ENCODE results near the gene ANAPC2.
A peak's percentile ranks its signal among the peaks of the same experiment; 100 is the strongest.

The ANAPC2 gene

DNA sequence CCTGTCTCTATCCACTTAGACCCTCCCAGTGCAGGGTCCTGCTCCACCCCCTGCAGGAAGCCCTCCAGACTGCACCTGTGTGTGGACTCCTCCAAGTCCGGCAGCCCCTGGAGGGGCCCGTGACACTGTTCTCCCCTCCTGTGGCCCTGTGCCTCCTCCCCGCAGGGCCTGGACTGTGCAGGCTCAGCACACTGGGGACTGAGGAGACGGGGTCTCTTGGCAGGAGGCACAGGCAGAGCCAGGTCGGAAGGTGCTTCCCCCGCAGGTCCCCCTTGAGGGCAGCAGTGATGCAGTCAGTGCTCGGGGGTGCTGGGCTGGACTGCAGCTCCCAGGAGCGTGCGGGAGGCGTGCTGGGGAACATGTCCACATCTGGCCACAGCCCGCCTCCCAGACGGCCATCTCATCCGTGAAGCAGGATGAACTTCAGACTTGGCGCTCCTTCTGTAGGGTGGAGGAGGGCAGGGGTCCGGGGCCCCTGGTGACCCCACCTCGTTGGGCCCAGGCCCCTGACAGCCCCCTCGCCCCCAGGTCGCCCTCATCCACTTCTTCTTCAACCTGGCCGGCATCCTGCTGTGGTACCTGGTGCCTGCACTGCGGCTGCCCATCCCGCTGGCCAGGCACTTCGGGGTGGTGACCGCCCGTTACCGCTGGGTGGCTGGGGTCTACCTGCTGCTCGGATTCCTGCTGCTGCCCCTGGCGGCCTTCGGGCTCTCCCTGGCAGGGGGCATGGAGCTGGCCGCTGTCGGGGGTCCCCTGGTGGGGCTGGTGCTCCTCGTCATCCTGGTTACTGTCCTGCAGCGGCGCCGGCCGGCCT, 47.3 kb upstream of the ANAPC2 start:
- ATAC-seq (ENCODE audit: insufficient read depth, low read depth) (no peak), DNase-seq (no peak)
- Histone ChIP-seq H3K4me3 (ENCODE audit: low read depth in 1 of 2, low read length in 2 of 2) (no peak overlapping the region), H3K4me1 (ENCODE audit: insufficient read depth, low read length) (peaks cover 37% of the 10 kb centered on the region), H3K36me3 (ENCODE audit: insufficient read depth, low read length) (no peaks in the 10 kb centered on the region; the same call in 1 of the 2 replicates), H4K20me1 (ENCODE audit: insufficient read depth, low read length) (peaks cover 13% of the 10 kb centered on the region; the same call in 1 of the 2 replicates), H3K27me3 (ENCODE audit: insufficient read depth, low read length, poor library complexity) (no peaks in the 10 kb centered on the region), H3K9me3 (ENCODE audit: insufficient read depth, low read length, severe bottlenecking) (no peaks in the 10 kb centered on the region), H3K4me2 (ENCODE audit: insufficient read depth, low read length) (peak overlapping the region; percentile 52; the same call in 1 of the 2 replicates), H3K27ac (ENCODE audit: low read length) (no peak overlapping the region), H2AFZ (ENCODE audit: low read depth, low read length) (no peak overlapping the region), H3K79me2 (ENCODE audit: insufficient read depth, low read length) (peaks cover 9% of the 10 kb centered on the region), H3K9ac (ENCODE audit: low read depth, low read length) (peak overlapping the region; percentile 38; the same call in 1 of the 2 replicates)
- no peak for TF ChIP-seq EZH2 (IDR thresholded peaks at IDR 0.05; ENCODE audit: borderline replicate concordance, low read depth, low read length, severe bottlenecking)
- TF ChIP-seq, protein P1, sequence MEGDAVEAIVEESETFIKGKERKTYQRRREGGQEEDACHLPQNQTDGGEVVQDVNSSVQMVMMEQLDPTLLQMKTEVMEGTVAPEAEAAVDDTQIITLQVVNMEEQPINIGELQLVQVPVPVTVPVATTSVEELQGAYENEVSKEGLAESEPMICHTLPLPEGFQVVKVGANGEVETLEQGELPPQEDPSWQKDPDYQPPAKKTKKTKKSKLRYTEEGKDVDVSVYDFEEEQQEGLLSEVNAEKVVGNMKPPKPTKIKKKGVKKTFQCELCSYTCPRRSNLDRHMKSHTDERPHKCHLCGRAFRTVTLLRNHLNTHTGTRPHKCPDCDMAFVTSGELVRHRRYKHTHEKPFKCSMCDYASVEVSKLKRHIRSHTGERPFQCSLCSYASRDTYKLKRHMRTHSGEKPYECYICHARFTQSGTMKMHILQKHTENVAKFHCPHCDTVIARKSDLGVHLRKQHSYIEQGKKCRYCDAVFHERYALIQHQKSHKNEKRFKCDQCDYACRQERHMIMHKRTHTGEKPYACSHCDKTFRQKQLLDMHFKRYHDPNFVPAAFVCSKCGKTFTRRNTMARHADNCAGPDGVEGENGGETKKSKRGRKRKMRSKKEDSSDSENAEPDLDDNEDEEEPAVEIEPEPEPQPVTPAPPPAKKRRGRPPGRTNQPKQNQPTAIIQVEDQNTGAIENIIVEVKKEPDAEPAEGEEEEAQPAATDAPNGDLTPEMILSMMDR (IDR thresholded peaks at IDR 0.05; ENCODE audit: borderline replicate concordance, extremely low read depth, low read length, poor library complexity, severe bottlenecking) = no peak

DNA sequence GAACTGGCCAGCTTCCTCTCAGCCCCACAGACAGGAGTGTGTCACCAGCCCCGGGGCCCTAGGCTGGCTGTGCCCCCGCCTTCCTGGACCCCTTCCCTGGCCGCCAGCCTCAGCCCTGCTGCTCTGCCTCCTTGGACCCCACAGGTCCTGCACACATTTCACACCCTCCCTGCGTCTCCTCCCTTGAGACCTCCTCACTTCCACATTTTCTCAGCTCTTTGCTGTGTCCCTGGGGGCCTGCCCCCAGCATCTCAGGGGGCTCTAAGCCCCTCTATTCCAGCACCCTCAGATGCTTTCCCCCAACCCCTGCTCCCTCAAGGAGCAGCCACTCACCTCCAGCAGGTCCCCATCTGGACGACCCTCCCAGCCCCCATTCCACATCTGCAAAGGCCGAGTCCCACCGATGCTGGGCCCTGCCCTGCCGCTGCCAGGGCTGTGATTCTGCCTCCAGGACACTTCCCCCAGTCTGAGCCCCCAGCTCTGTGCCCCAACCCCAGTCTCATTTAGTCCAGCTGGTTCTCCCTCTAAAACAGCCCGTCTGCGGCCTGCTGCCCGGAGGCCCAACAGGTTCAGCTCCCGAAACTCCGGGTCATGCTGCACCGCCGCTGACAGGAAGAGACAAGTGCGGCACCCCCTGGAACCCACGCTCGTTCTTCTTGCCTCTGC, 46.5 kb upstream of the ANAPC2 start:
- no peaks in the 10 kb centered on the region; the same call in 1 of the 2 replicates for H3K36me3 ChIP-seq (ENCODE audit: insufficient read depth, low read length)
- TF ChIP-seq EZH2 (IDR thresholded peaks at IDR 0.05; ENCODE audit: borderline replicate concordance, low read depth, low read length, severe bottlenecking) = no peak
- TF ChIP-seq, protein P1 (IDR thresholded peaks at IDR 0.05; ENCODE audit: borderline replicate concordance, extremely low read depth, low read length, poor library complexity, severe bottlenecking) = no peak
- H3K27me3 ChIP-seq (ENCODE audit: insufficient read depth, low read length, poor library complexity) = no peaks in the 10 kb centered on the region
- no peak overlapping the region for H3K4me2 ChIP-seq (ENCODE audit: insufficient read depth, low read length)
- peaks cover 5% of the 10 kb centered on the region for H3K79me2 ChIP-seq (ENCODE audit: insufficient read depth, low read length)
- no peak for DNase-seq
- H3K27ac ChIP-seq (ENCODE audit: low read length) = no peak overlapping the region
- ATAC-seq (ENCODE audit: insufficient read depth, low read depth) = no peak
- H3K4me1 ChIP-seq (ENCODE audit: insufficient read depth, low read length) = peaks cover 31% of the 10 kb centered on the region
- H3K9me3 ChIP-seq (ENCODE audit: insufficient read depth, low read length, severe bottlenecking) = no peaks in the 10 kb centered on the region
- peaks cover 13% of the 10 kb centered on the region; the same call in 1 of the 2 replicates for H4K20me1 ChIP-seq (ENCODE audit: insufficient read depth, low read length)
- no peak overlapping the region for H3K9ac ChIP-seq (ENCODE audit: low read depth, low read length)
- no peak overlapping the region for H3K4me3 ChIP-seq (ENCODE audit: low read depth in 1 of 2, low read length in 2 of 2)
- no peak overlapping the region for H2AFZ ChIP-seq (ENCODE audit: low read depth, low read length)

DNA sequence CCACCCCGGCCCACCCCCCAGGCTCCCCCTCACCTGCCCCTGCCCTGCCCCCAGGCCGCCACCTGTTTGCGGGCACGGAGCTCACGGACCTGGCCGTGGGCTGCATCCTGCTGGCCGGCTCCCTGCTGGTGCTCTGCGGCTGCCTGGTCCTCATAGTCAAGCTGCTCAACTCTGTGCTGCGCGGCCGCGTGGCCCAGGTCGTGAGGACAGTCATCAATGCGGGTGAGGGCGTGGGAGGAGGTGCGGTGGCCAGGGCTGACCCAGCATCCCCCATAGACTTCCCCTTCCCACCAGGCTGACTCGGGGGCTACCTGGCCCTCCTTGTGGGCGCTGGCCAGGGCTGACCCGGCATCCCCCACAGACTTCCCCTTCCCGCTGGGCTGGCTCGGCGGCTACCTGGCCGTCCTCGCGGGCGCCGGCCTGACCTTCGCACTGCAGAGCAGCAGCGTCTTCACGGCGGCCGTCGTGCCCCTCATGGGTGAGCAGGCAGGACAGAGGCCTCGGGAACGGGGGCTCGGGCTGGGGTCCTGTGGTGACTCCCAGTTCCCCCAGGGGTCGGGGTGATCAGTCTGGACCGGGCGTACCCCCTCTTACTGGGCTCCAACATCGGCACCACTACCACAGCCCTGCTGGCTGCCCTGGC, 45.8 kb upstream of the ANAPC2 start:
- Histone ChIP-seq H3K4me3 (ENCODE audit: low read depth in 1 of 2, low read length in 2 of 2) (no peak overlapping the region), H3K27ac (ENCODE audit: low read length) (no peak overlapping the region), H3K36me3 (ENCODE audit: insufficient read depth, low read length) (no peaks in the 10 kb centered on the region; the same call in 1 of the 2 replicates), H3K9me3 (ENCODE audit: insufficient read depth, low read length, severe bottlenecking) (no peaks in the 10 kb centered on the region), H3K9ac (ENCODE audit: low read depth, low read length) (no peak overlapping the region), H3K79me2 (ENCODE audit: insufficient read depth, low read length) (no peaks in the 10 kb centered on the region; the same call in 1 of the 2 replicates), H3K4me2 (ENCODE audit: insufficient read depth, low read length) (no peak overlapping the region), H3K4me1 (ENCODE audit: insufficient read depth, low read length) (peaks cover 24% of the 10 kb centered on the region), H4K20me1 (ENCODE audit: insufficient read depth, low read length) (peaks cover 13% of the 10 kb centered on the region; the same call in 1 of the 2 replicates), H2AFZ (ENCODE audit: low read depth, low read length) (no peak overlapping the region), H3K27me3 (ENCODE audit: insufficient read depth, low read length, poor library complexity) (no peaks in the 10 kb centered on the region)
- DNase-seq = no peak
- ATAC-seq (ENCODE audit: insufficient read depth, low read depth) = no peak
- TF ChIP-seq, protein P1 (IDR thresholded peaks at IDR 0.05; ENCODE audit: borderline replicate concordance, extremely low read depth, low read length, poor library complexity, severe bottlenecking) = no peak
- TF ChIP-seq EZH2 (IDR thresholded peaks at IDR 0.05; ENCODE audit: borderline replicate concordance, low read depth, low read length, severe bottlenecking) = no peak

All from DND-41 (cell line).